ACC112 (cell line): Measurements from ENCODE around the gene SORCS2.

Source experiments
- H2AFZ ChIP-seq: fragments of 200-600 bp; sonication (generic); one replicate; pipeline ENCODE4 v1.6.0; 2017; ENCODE audit warnings: antibody characterized with exemption, low read length; ENCODE audit not compliant: unreplicated experiment
- H3K27ac ChIP-seq: fragments of 200-600 bp; sonication (generic); 2 replicates; pipeline ENCODE4 v1.5.1; 2014; ENCODE audit warnings: low read depth, mild to moderate bottlenecking, antibody characterized with exemption, low read length, moderate library complexity
- H3K27me3 ChIP-seq: fragments of 200-600 bp; sonication (generic); 2 replicates; pipeline ENCODE4 v1.6.1; 2014; ENCODE audit warnings: mild to moderate bottlenecking, antibody characterized with exemption, low read length, moderate library complexity, mixed read lengths; ENCODE audit not compliant: insufficient read depth
- H3K36me3 ChIP-seq: fragments of 200-600 bp; sonication (generic); 2 replicates; pipeline ENCODE4 v1.6.1; 2016; ENCODE audit warnings: mild to moderate bottlenecking, antibody characterized with exemption, low read length, moderate library complexity, mixed read lengths; ENCODE audit not compliant: insufficient read depth
- H3K4me1 ChIP-seq: fragments of 200-600 bp; sonication (generic); one replicate; pipeline ENCODE4 v1.6.1; 2016; ENCODE audit warnings: low read length, mixed read lengths; ENCODE audit not compliant: insufficient read depth, unreplicated experiment, control insufficient read depth
- H3K4me3 ChIP-seq: fragments of 200-600 bp; sonication (generic); 2 replicates; pipeline ENCODE4 v1.5.1; 2014; ENCODE audit warnings: mild to moderate bottlenecking, low read depth, low read length
- H3K79me2 ChIP-seq: fragments of 200-600 bp; sonication (generic); one replicate; pipeline ENCODE4 v1.6.0; 2016; ENCODE audit warnings: low read length; ENCODE audit not compliant: control insufficient read depth, unreplicated experiment, insufficient read depth

Gene SORCS2

GRCh38 chr4:7777017-7777710, 584.8 kb downstream of the SORCS2 start:
- Histone ChIP-seq H3K27me3 (no peaks in the 10 kb centered on the region), H3K27ac (no peak overlapping the region), H3K36me3 (peaks cover 54% of the 10 kb centered on the region), H3K4me3 (no peak overlapping the region), H3K4me1 (peaks cover 23% of the 10 kb centered on the region), H3K79me2 (peaks cover 2% of the 10 kb centered on the region), H2AFZ (no peak overlapping the region)

- no peak overlapping the region for H3K27ac ChIP-seq
- no peak overlapping the region for H3K4me3 ChIP-seq
- no peaks in the 10 kb centered on the region for H3K27me3 ChIP-seq
- H3K4me1 ChIP-seq = peaks cover 23% of the 10 kb centered on the region
- peaks cover 2% of the 10 kb centered on the region for H3K79me2 ChIP-seq
- no peak overlapping the region for H2AFZ ChIP-seq
- H3K36me3 ChIP-seq = peaks cover 46% of the 10 kb centered on the region
These were observed 585.7 kb downstream of the SORCS2 start for GRCh38 chr4:7777871-7778509.

DNA sequence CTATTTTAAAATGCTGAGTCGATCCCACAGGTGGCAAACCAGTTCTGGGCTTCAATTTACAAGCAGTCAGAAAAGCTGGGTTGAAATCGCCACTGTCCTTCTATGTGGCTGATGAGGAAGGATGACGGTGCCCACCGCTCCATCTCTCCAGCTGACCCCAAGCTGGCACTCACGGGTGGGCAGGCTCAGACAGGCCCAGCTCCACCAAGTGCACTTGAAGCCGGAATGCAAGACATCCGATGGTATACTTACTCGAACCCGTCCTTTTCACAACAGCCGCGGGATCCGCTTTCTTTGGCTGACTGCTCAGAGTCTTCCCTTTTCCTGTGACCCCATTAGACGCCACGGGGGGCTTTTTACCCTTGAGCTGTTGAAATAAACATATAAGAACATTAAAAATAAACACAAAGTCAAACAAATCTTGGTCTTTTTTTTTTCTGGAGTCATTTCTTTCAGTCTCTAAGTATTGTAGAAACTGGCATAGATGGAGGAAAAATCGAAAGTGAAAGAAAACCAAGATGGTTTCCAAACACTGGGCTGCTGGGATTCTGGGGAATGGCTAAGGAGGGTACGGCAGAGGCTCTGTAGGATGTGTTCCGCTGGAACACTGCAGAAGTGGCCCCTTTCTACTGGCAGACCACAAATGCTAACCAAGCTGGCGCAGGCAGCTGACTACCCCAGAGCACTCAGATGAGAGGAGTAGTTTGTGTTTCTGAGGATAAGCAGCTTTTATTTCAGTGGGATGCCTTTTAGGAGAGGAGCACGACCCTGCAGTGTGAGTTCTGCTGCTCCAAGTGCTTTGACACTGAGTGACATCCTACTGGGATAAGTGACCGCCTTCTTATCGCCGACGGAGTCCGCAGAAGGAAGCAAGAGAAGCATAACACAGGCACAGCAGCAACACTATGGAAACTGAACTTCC, 586.4 kb downstream of the SORCS2 start:
- Histone ChIP-seq H3K4me3 (peak overlapping the region; percentile 50), H3K79me2 (peaks cover 2% of the 10 kb centered on the region), H3K4me1 (peaks cover 23% of the 10 kb centered on the region), H3K27me3 (no peaks in the 10 kb centered on the region), H3K36me3 (peaks cover 40% of the 10 kb centered on the region), H3K27ac (peak overlapping the region; percentile 8; the same call in 1 of the 2 replicates), H2AFZ (no peak overlapping the region)

DNA sequence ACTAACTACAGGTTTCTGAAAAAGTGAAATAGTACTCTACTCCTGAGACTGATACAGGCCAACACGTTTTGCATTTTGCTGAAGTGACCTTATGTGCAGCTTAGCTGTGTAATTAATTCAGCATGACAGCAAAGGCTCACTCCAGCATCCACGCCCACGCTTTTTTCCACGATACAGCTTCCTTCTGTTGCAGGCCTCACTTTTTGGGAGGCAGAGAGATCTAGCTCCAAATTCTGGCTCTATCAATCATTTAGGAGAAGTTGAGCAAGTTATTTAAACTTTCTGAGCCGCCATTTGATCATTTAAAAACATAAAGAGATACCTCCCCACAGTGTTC, 587.1 kb downstream of the SORCS2 start:
- H3K36me3 ChIP-seq = peaks cover 40% of the 10 kb centered on the region

DNA sequence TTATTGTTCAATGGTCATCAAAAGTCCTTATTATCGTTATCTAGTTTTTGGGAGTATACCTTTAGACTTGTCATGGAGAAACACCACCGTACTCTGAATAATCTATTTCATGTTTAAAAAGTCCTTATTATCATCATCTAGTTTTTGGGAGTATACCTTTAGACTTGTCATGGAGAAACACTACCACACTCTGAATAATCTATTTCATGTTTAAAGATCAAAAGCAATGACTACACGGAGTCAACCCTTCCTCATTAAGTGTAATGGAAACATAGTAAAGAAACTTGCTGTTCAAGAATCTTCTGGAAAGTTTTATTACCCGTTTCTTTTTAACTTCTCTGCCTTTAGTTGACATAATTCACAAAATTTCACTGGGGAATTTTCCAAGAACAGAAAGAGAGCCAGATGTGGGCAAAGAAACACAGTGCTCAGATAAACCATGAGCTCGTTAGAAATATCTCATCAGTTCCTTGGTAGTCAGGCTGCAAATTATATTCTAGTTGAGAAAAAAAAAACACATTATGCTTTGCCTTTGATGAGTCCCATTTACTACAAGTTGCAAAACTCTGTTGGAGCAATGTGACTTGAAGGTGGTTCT, 588.5 kb downstream of the SORCS2 start:
- Histone ChIP-seq H2AFZ (no peak overlapping the region), H3K27me3 (no peaks in the 10 kb centered on the region), H3K36me3 (peaks cover 42% of the 10 kb centered on the region), H3K4me1 (peaks cover 23% of the 10 kb centered on the region), H3K27ac (no peak overlapping the region; the same call in 1 of the 2 replicates), H3K4me3 (no peak overlapping the region), H3K79me2 (peaks cover 2% of the 10 kb centered on the region)

More for the DNA sequence above, 587.1 kb downstream of the SORCS2 start:
- Histone ChIP-seq H2AFZ (no peak overlapping the region), H3K79me2 (peaks cover 2% of the 10 kb centered on the region), H3K27ac (no peak overlapping the region), H3K4me1 (peaks cover 23% of the 10 kb centered on the region), H3K27me3 (no peaks in the 10 kb centered on the region), H3K4me3 (peak overlapping the region; percentile 50)

DNA sequence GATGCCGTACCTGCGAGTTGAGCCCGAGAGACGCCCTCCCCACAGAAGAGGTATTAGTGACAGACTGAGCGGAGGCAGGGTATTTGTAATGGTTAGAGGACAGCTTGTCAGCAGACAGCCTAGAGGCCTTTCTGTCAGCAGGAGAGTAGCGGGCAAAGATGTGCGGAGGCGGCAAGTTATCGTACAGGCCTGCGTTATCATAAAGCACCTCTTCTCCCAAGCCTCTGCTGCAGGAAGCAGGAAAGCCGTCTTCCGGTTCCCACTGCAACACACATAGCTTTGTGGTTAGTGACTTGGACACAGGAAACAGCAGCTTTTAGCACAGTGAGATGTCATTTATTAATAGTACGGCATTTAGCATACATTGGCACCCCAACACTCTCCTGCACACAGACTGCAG, 589.0 kb downstream of the SORCS2 start:
- peaks cover 23% of the 10 kb centered on the region for H3K4me1 ChIP-seq

DNA sequence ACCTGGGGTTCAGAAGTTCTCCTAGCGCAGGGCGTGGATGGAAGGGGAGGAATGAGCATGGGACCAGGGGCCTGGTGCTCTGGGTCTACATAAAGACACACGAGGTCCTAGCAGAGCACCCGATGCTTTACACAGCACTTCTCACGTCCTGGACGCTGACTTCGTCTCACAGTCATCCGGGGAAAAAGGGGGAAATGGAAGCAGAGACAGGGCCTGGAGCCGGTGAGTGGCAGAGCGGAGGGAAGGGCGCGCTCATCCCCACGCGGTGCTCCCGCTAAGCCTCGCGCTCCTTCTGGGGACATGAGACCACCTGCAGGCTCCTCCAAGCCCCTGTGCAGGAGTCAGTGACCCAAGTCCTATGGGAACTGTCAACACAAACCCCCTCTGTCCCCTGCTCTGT, 589.7 kb downstream of the SORCS2 start:
- peaks cover 4% of the 10 kb centered on the region for H3K79me2 ChIP-seq
- peaks cover 23% of the 10 kb centered on the region for H3K4me1 ChIP-seq
- H3K36me3 ChIP-seq = peaks cover 42% of the 10 kb centered on the region; the same call in 1 of the 2 replicates
- H3K27ac ChIP-seq = no peak overlapping the region
- no peaks in the 10 kb centered on the region for H3K27me3 ChIP-seq
- no peak overlapping the region for H3K4me3 ChIP-seq
- no peak overlapping the region for H2AFZ ChIP-seq

More for the DNA sequence above, 589.0 kb downstream of the SORCS2 start:
- no peak overlapping the region for H3K4me3 ChIP-seq
- H3K36me3 ChIP-seq = peaks cover 42% of the 10 kb centered on the region
- H2AFZ ChIP-seq = no peak overlapping the region
- H3K79me2 ChIP-seq = no peaks in the 10 kb centered on the region
- no peak overlapping the region for H3K27ac ChIP-seq
- H3K27me3 ChIP-seq = no peaks in the 10 kb centered on the region

- H3K4me1 ChIP-seq = peaks cover 23% of the 10 kb centered on the region
- H3K27me3 ChIP-seq = no peaks in the 10 kb centered on the region
- peaks cover 38% of the 10 kb centered on the region; the same call in 1 of the 2 replicates for H3K36me3 ChIP-seq
- no peak overlapping the region for H3K27ac ChIP-seq
- H3K79me2 ChIP-seq = peaks cover 4% of the 10 kb centered on the region
- H3K4me3 ChIP-seq = no peak overlapping the region
- H2AFZ ChIP-seq = no peak overlapping the region
These were observed 590.4 kb downstream of the SORCS2 start for GRCh38 chr4:7782783-7783182.

GRCh38 chr4:7783541-7783940, 591.2 kb downstream of the SORCS2 start:
- Histone ChIP-seq H3K79me2 (peaks cover 4% of the 10 kb centered on the region), H3K27ac (no peak overlapping the region), H2AFZ (no peak overlapping the region)

DNA sequence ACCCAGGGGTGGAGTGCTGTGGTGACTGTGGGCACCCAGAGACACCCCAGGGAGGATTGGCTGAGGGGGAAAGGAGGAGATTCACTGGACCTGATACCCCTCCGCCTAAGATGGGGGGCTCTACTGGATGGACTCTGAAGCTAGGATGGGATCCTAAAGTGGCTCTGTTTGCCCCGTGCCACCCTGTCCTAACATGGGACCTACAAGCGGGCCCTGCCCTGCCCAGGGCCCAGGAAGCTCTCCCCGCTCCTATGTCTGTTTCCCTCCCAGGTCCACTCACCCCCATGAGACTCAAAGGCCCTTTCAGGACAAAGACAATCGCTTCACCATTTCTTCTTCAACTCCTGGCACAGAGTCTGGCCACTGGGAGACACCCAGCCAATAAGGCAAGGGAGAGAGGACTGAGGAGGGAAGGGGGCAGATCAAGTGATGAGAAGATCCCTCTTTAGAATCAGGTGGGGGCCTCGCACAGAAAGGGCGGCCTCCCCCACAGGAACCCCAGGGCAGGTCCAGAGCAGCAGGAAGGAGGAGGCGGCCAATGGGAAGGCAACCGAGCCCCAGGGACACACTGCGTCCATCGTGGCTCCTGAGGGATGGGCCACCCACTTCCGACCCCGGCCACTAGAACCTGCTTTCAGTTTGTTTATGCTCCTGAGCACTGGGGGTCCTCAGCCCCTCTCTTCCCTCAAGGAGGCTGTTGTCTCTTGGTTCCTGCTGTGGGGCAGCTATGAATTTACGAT, 592.0 kb downstream of the SORCS2 start:
- Histone ChIP-seq H3K79me2 (peaks cover 8% of the 10 kb centered on the region), H3K4me1 (peaks cover 18% of the 10 kb centered on the region), H3K27me3 (no peaks in the 10 kb centered on the region), H3K4me3 (no peak overlapping the region), H3K27ac (no peak overlapping the region), H3K36me3 (peaks cover 29% of the 10 kb centered on the region; the same call in 1 of the 2 replicates), H2AFZ (no peak overlapping the region)

More at GRCh38 chr4:7783541-7783940, 591.2 kb downstream of the SORCS2 start:
- Histone ChIP-seq H3K36me3 (peaks cover 31% of the 10 kb centered on the region; the same call in 1 of the 2 replicates), H3K27me3 (no peaks in the 10 kb centered on the region), H3K4me1 (peaks cover 21% of the 10 kb centered on the region), H3K4me3 (no peak overlapping the region)
